BE2C (cell line): ENCODE measurements around the gene SNX17. TPM values are rescaled to one million over a fixed set of nuclear protein-coding genes. Genes with fewer than 3 reads are reported as not detected.

Experiments
- DNase-seq: peaks from one replicate; pipeline ENCODE4 v3.0.0-alpha.2; 2020
- H3K27me3 ChIP-seq: fragments of 250-450 bp; sonication (Bioruptor Pico); 2 replicates; pipeline ENCODE4 v1.5.1; 2020; ENCODE audit warnings: mild to moderate bottlenecking
- H3K36me3 ChIP-seq: fragments of 250-450 bp; sonication (Bioruptor Pico); 2 replicates; pipeline ENCODE4 v1.5.1; 2020; ENCODE audit warnings: mild to moderate bottlenecking
- H3K4me1 ChIP-seq: fragments of 250-450 bp; sonication (Bioruptor Pico); 2 replicates; pipeline ENCODE4 v1.5.1; 2020
- H3K4me3 ChIP-seq: 2 replicates; pipeline ENCODE4 v1.5.1; 2011; ENCODE audit warnings: low read depth, low read length
- H3K9me3 ChIP-seq: fragments of 250-450 bp; sonication (Bioruptor Pico); 2 replicates; pipeline ENCODE4 v1.5.1; 2020
- CTCF ChIP-seq: IDR thresholded peaks from 2 replicates; pipeline ENCODE4 v1.5.1; 2012; ENCODE audit warnings: mild to moderate bottlenecking, low read depth, low read length
- polyA plus RNA-seq: library from polyadenylated mRNA; unstranded; fragments of >200 nt; gene quantifications from one replicate; pipeline ENCODE4 v1.2.1, GENCODE V29; 2012; ENCODE audit warnings: low read depth, missing spikeins; ENCODE audit not compliant: insufficient read length, insufficient read depth

Gene SNX17
- polyA plus RNA-seq: 207 TPM

GRCh38 chr2:27370026-27370815 is at the start of gene SNX17, which contains the start of gene EIF2B4:
Gene SNX17 (plus strand): TSS chr2:27370616. CDS start chr2:27370744, 128 bp downstream.
Gene EIF2B4 (minus strand): TSS chr2:27370338. CDS start chr2:27370314, 24 bp downstream.
- H3K4me3 ChIP-seq: peak within 1 kb of the TSS; percentile 99
- no peaks in the 10 kb centered on the region for H3K9me3 ChIP-seq
- DNase-seq: peak; percentile 99
- no peaks in the 10 kb centered on the region; the same call in 1 of the 2 replicates for H3K4me1 ChIP-seq
- H3K27me3 ChIP-seq: no peaks in the 10 kb centered on the region
- peaks cover 54% of the 10 kb centered on the region for H3K36me3 ChIP-seq
- peak; percentile 80 for TF ChIP-seq CTCF

GRCh38 chr2:27320958-27321543 is 49.4 kb upstream of the SNX17 start:
- Histone ChIP-seq H3K4me3 (peak overlapping the region; percentile 21; the same call in 1 of the 2 replicates), H3K36me3 (peaks cover 6% of the 10 kb centered on the region), H3K4me1 (peaks cover 11% of the 10 kb centered on the region), H3K27me3 (no peaks in the 10 kb centered on the region), H3K9me3 (no peaks in the 10 kb centered on the region)
- TF ChIP-seq CTCF: peak; percentile 52
- peak; percentile 78 for DNase-seq

- no peaks in the 10 kb centered on the region for H3K27me3 ChIP-seq
- H3K4me3 ChIP-seq: peak overlapping the region; percentile 100
- DNase-seq: no peak
- H3K4me1 ChIP-seq: peaks cover 11% of the 10 kb centered on the region
- no peak for TF ChIP-seq CTCF
- H3K36me3 ChIP-seq: peaks cover 14% of the 10 kb centered on the region
- H3K9me3 ChIP-seq: no peaks in the 10 kb centered on the region
Measured at GRCh38 chr2:27322301-27322765, 48.1 kb upstream of the SNX17 start.

- TF ChIP-seq CTCF: no peak
- H3K4me1 ChIP-seq: peaks cover 11% of the 10 kb centered on the region
- DNase-seq: peak; percentile 93
- H3K9me3 ChIP-seq: no peaks in the 10 kb centered on the region
- peak within 1 kb of the TSS; percentile 100 for H3K4me3 ChIP-seq
- H3K27me3 ChIP-seq: no peaks in the 10 kb centered on the region
- peaks cover 18% of the 10 kb centered on the region for H3K36me3 ChIP-seq
Measured at GRCh38 chr2:27322766-27323595, 47.4 kb upstream of the SNX17 start, which contains the start of gene MPV17. Gene MPV17 (minus strand): TSS chr2:27323097. CDS start chr2:27322517, 580 bp downstream.

GRCh38 chr2:27323596-27324285 is 46.7 kb upstream of the SNX17 start:
- Histone ChIP-seq H3K4me1 (peaks cover 11% of the 10 kb centered on the region), H3K27me3 (no peaks in the 10 kb centered on the region), H3K9me3 (no peaks in the 10 kb centered on the region), H3K4me3 (peak overlapping the region; percentile 100), H3K36me3 (peaks cover 25% of the 10 kb centered on the region)
- DNase-seq: no peak
- TF ChIP-seq CTCF: no peak
